ENCODE data around the gene GPX5. TPM values are rescaled to one million over a fixed set of nuclear protein-coding genes. Genes with fewer than 3 reads are reported as not detected.
A peak's percentile ranks its signal among the peaks of the same experiment; 100 is the strongest.

GPX5 gene
- total RNA-seq (2012; rRNA removed): not detected in 2 replicates

GRCh38 chr6:28525496-28526039, at the start of gene GPX5:
GPX5 (plus strand) TSS chr6:28525881; CDS start chr6:28526014, 133 bp downstream.
- Histone ChIP-seq H3K4me1 (ENCODE audit: control insufficient read depth, insufficient read depth, low read length) (no peaks in the 10 kb centered on the region), H3K9ac (ENCODE audit: low read depth, low read length) (no peak within 1 kb of the TSS), H3K4me2 (ENCODE audit: low read length) (no peak within 1 kb of the TSS), H3K27me3 (ENCODE audit: control insufficient read depth, insufficient read depth, low read length) (no peaks in the 10 kb centered on the region), H3K36me3 (ENCODE audit: insufficient read depth, low read length) (no peaks in the 10 kb centered on the region), H3K4me3 (ENCODE audit: low read length) (no peak within 1 kb of the TSS), H3K9me3 (replicated peaks; ENCODE audit: low read length) (no peaks in the 10 kb centered on the region)

GRCh38 chr6:28478518-28478917, 47.2 kb upstream of the GPX5 start:
- H3K36me3 ChIP-seq (ENCODE audit: insufficient read depth, low read length): no peaks in the 10 kb centered on the region
- H3K9ac ChIP-seq (ENCODE audit: low read depth, low read length): no peak overlapping the region
- H3K4me3 ChIP-seq (ENCODE audit: low read length): no peak overlapping the region
- peaks cover 46% of the 10 kb centered on the region for H3K27me3 ChIP-seq (ENCODE audit: control insufficient read depth, insufficient read depth, low read length)
- no peaks in the 10 kb centered on the region for H3K4me1 ChIP-seq (ENCODE audit: control insufficient read depth, insufficient read depth, low read length)
- peak overlapping the region; percentile 40 for H3K4me2 ChIP-seq (ENCODE audit: low read length)
- no peaks in the 10 kb centered on the region for H3K9me3 ChIP-seq (replicated peaks; ENCODE audit: low read length)

- Histone ChIP-seq H3K9me3 (replicated peaks; ENCODE audit: low read length) (no peaks in the 10 kb centered on the region), H3K36me3 (ENCODE audit: insufficient read depth, low read length) (no peaks in the 10 kb centered on the region), H3K4me2 (ENCODE audit: low read length) (no peak overlapping the region), H3K4me1 (ENCODE audit: control insufficient read depth, insufficient read depth, low read length) (no peaks in the 10 kb centered on the region), H3K27me3 (ENCODE audit: control insufficient read depth, insufficient read depth, low read length) (peaks cover 46% of the 10 kb centered on the region), H3K9ac (ENCODE audit: low read depth, low read length) (no peak overlapping the region), H3K4me3 (ENCODE audit: low read length) (no peak overlapping the region)
Observed at GRCh38 chr6:28480253-28480932, 45.3 kb upstream of the GPX5 start.

GRCh38 chr6:28485482-28485881, 40.2 kb upstream of the GPX5 start:
- H3K36me3 ChIP-seq (ENCODE audit: insufficient read depth, low read length): no peaks in the 10 kb centered on the region
- no peak overlapping the region for H3K4me3 ChIP-seq (ENCODE audit: low read length)
- H3K4me2 ChIP-seq (ENCODE audit: low read length): no peak overlapping the region
- H3K9ac ChIP-seq (ENCODE audit: low read depth, low read length): no peak overlapping the region
- H3K9me3 ChIP-seq (replicated peaks; ENCODE audit: low read length): no peaks in the 10 kb centered on the region
- peaks cover 14% of the 10 kb centered on the region for H3K27me3 ChIP-seq (ENCODE audit: control insufficient read depth, insufficient read depth, low read length)
- no peaks in the 10 kb centered on the region for H3K4me1 ChIP-seq (ENCODE audit: control insufficient read depth, insufficient read depth, low read length)

GRCh38 chr6:28486533-28486932, 39.1 kb upstream of the GPX5 start:
- Histone ChIP-seq H3K9ac (ENCODE audit: low read depth, low read length) (no peak overlapping the region), H3K4me1 (ENCODE audit: control insufficient read depth, insufficient read depth, low read length) (no peaks in the 10 kb centered on the region), H3K36me3 (ENCODE audit: insufficient read depth, low read length) (no peaks in the 10 kb centered on the region), H3K9me3 (replicated peaks; ENCODE audit: low read length) (no peaks in the 10 kb centered on the region), H3K27me3 (ENCODE audit: control insufficient read depth, insufficient read depth, low read length) (peaks cover 7% of the 10 kb centered on the region), H3K4me2 (ENCODE audit: low read length) (no peak overlapping the region), H3K4me3 (ENCODE audit: low read length) (no peak overlapping the region)

GRCh38 chr6:28486988-28487742, 38.5 kb upstream of the GPX5 start:
- Histone ChIP-seq H3K4me3 (ENCODE audit: low read length) (no peak overlapping the region), H3K4me2 (ENCODE audit: low read length) (no peak overlapping the region), H3K9ac (ENCODE audit: low read depth, low read length) (no peak overlapping the region), H3K9me3 (replicated peaks; ENCODE audit: low read length) (no peaks in the 10 kb centered on the region), H3K27me3 (ENCODE audit: control insufficient read depth, insufficient read depth, low read length) (peaks cover 7% of the 10 kb centered on the region), H3K36me3 (ENCODE audit: insufficient read depth, low read length) (no peaks in the 10 kb centered on the region), H3K4me1 (ENCODE audit: control insufficient read depth, insufficient read depth, low read length) (no peaks in the 10 kb centered on the region)

- peaks cover 9% of the 10 kb centered on the region for H3K27me3 ChIP-seq (ENCODE audit: control insufficient read depth, insufficient read depth, low read length)
- H3K4me3 ChIP-seq (ENCODE audit: low read length): peak overlapping the region; percentile 79
- H3K9me3 ChIP-seq (replicated peaks; ENCODE audit: low read length): no peaks in the 10 kb centered on the region
- H3K4me2 ChIP-seq (ENCODE audit: low read length): peak overlapping the region; percentile 81
- no peaks in the 10 kb centered on the region for H3K36me3 ChIP-seq (ENCODE audit: insufficient read depth, low read length)
- H3K4me1 ChIP-seq (ENCODE audit: control insufficient read depth, insufficient read depth, low read length): no peaks in the 10 kb centered on the region
- no peak overlapping the region for H3K9ac ChIP-seq (ENCODE audit: low read depth, low read length)
Observed at GRCh38 chr6:28488916-28489365, 36.7 kb upstream of the GPX5 start.

- Histone ChIP-seq H3K4me3 (ENCODE audit: low read length) (peak overlapping the region; percentile 79), H3K27me3 (ENCODE audit: control insufficient read depth, insufficient read depth, low read length) (peaks cover 9% of the 10 kb centered on the region), H3K4me1 (ENCODE audit: control insufficient read depth, insufficient read depth, low read length) (no peaks in the 10 kb centered on the region), H3K9ac (ENCODE audit: low read depth, low read length) (peak overlapping the region; percentile 81), H3K36me3 (ENCODE audit: insufficient read depth, low read length) (no peaks in the 10 kb centered on the region), H3K9me3 (replicated peaks; ENCODE audit: low read length) (no peaks in the 10 kb centered on the region), H3K4me2 (ENCODE audit: low read length) (peak overlapping the region; percentile 81)
Observed at GRCh38 chr6:28489366-28490204, 36.1 kb upstream of the GPX5 start.

GRCh38 chr6:28490205-28490890, 35.3 kb upstream of the GPX5 start:
- H3K27me3 ChIP-seq (ENCODE audit: control insufficient read depth, insufficient read depth, low read length): peaks cover 9% of the 10 kb centered on the region
- H3K4me2 ChIP-seq (ENCODE audit: low read length): peak overlapping the region; percentile 81
- H3K36me3 ChIP-seq (ENCODE audit: insufficient read depth, low read length): no peaks in the 10 kb centered on the region
- peak overlapping the region; percentile 79 for H3K4me3 ChIP-seq (ENCODE audit: low read length)
- no peaks in the 10 kb centered on the region for H3K4me1 ChIP-seq (ENCODE audit: control insufficient read depth, insufficient read depth, low read length)
- no peaks in the 10 kb centered on the region for H3K9me3 ChIP-seq (replicated peaks; ENCODE audit: low read length)
- H3K9ac ChIP-seq (ENCODE audit: low read depth, low read length): peak overlapping the region; percentile 81

- H3K9ac ChIP-seq (ENCODE audit: low read depth, low read length): no peak overlapping the region
- H3K9me3 ChIP-seq (replicated peaks; ENCODE audit: low read length): no peaks in the 10 kb centered on the region
- no peaks in the 10 kb centered on the region for H3K36me3 ChIP-seq (ENCODE audit: insufficient read depth, low read length)
- no peak overlapping the region for H3K4me3 ChIP-seq (ENCODE audit: low read length)
- H3K4me1 ChIP-seq (ENCODE audit: control insufficient read depth, insufficient read depth, low read length): no peaks in the 10 kb centered on the region
- H3K27me3 ChIP-seq (ENCODE audit: control insufficient read depth, insufficient read depth, low read length): peaks cover 9% of the 10 kb centered on the region
- H3K4me2 ChIP-seq (ENCODE audit: low read length): no peak overlapping the region
Observed at GRCh38 chr6:28491984-28492317, 33.7 kb upstream of the GPX5 start.
